Body of pancreas (tissue), 4 donors: Measurements from ENCODE around the gene TF.

Experiments
- POLR2A ChIP-seq, 3 donors: fragments of 450-650 bp; IDR thresholded peaks; one replicate each; pipeline ENCODE4 v1.6.1; 2016; ENCODE audit warnings: antibody characterized with exemption in 3 of 3, mild to moderate bottlenecking in 2 of 3
- TF ChIP-seq, protein P1 (sequence below), 7 experiments: fragments of 450-650 bp in 4 of 7; fragments of 200-600 bp in 3 of 7; sonication (generic) in 3 of 7; IDR thresholded peaks; one replicate each; pipeline ENCODE4 v1.5.1; 2016 to 2019; ENCODE audit warnings: antibody characterized with exemption in 7 of 7

- TF ChIP-seq, protein P1, sequence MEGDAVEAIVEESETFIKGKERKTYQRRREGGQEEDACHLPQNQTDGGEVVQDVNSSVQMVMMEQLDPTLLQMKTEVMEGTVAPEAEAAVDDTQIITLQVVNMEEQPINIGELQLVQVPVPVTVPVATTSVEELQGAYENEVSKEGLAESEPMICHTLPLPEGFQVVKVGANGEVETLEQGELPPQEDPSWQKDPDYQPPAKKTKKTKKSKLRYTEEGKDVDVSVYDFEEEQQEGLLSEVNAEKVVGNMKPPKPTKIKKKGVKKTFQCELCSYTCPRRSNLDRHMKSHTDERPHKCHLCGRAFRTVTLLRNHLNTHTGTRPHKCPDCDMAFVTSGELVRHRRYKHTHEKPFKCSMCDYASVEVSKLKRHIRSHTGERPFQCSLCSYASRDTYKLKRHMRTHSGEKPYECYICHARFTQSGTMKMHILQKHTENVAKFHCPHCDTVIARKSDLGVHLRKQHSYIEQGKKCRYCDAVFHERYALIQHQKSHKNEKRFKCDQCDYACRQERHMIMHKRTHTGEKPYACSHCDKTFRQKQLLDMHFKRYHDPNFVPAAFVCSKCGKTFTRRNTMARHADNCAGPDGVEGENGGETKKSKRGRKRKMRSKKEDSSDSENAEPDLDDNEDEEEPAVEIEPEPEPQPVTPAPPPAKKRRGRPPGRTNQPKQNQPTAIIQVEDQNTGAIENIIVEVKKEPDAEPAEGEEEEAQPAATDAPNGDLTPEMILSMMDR (IDR thresholded peaks at IDR 0.05), result no peak
- no peak for TF ChIP-seq POLR2A (IDR thresholded peaks at IDR 0.05)
These were observed 98.9 kb downstream of the TF start for GRCh38 chr3:133845127-133845526.
